Measurements from ENCODE around the gene AIFM1. TPM values are rescaled to one million over a fixed set of nuclear protein-coding genes. Genes with fewer than 3 reads are reported as not detected.

AIFM1 gene
- total and polyA plus RNA-seq, 2 of the 4 experiments (the other 2 are of a cell fraction): 22.0 to 27.4 TPM

GRCh38 chrX:130120321-130120731, 45.3 kb downstream of the AIFM1 start (continued):
- TF ChIP-seq MXI1 (IDR thresholded peaks at IDR 0.05; ENCODE audit: borderline replicate concordance, low read depth, low read length): no peak
- no peak for TF ChIP-seq MAFK (IDR thresholded peaks at IDR 0.05; ENCODE audit: low read depth, low read length)
- TF ChIP-seq POLR2A (IDR thresholded peaks at IDR 0.05; ENCODE audit: low read depth, low read length): no peak
- TF ChIP-seq CHD1 (IDR thresholded peaks at IDR 0.05; ENCODE audit: low read depth, low read length): no peak
- no peak for TF ChIP-seq CEBPB (IDR thresholded peaks at IDR 0.05; ENCODE audit: low read depth, low read length)
- TF ChIP-seq ELK1 (IDR thresholded peaks at IDR 0.05; ENCODE audit: borderline replicate concordance, low read depth, low read length): no peak

Data from IMR-90 (cell line).